ENCODE results near the gene PRKX. TPM values are rescaled to one million over a fixed set of nuclear protein-coding genes. Genes with fewer than 3 reads are reported as not detected.
"Not testable (repeated sequence)": the region's sequence is repeated elsewhere in the genome, so short reads cannot be mapped to it uniquely, and the experiment has no call there.

The PRKX gene
- 10 to 100 TPM in 2 of 6 experiments, 1 to 10 TPM in 4; 8.2 to 12.2 (median 9.3) TPM for total RNA-seq (2021; fragmentation: NEBNext Ultra II Directional; extraction: Animal tissue kit (Norgen Biotek cat#: 25700))
- long read RNA-seq, partial matches to known transcripts = 1 of 1 reads
- long read RNA-seq, other reads (novel, unspliced or antisense) = 0 of 1 reads

- H3K27me3 Mint-ChIP-seq (ENCODE audit: insufficient read depth) = peaks cover 1% of the 10 kb centered on the region; the same call in 1 of the 2 replicates
- H3K36me3 Mint-ChIP-seq (ENCODE audit: low read depth) = no peaks in the 10 kb centered on the region
- H3K9me3 Mint-ChIP-seq = no peaks in the 10 kb centered on the region
- no peak for TF ChIP-seq CTCF (IDR thresholded peaks at IDR 0.05)
- H3K4me1 Mint-ChIP-seq (ENCODE audit: low read depth) = peaks cover 11% of the 10 kb centered on the region
- DNase-seq = peak; percentile 15
- no peak within 1 kb of the TSS; the same call in 1 of the 2 replicates for H3K27ac Mint-ChIP-seq
- H3K4me3 Mint-ChIP-seq = peak within 1 kb of the TSS; percentile 96
Measured at GRCh38 chrX:3713225-3713936, at the start of gene PRKX. TSS of gene PRKX (minus strand) at chrX:3713649. CDS start at chrX:3713253, 396 bp downstream.

GRCh38 chrX:3763111-3763510 lies 49.7 kb upstream of the PRKX start:
- no peaks in the 10 kb centered on the region for H3K4me1 Mint-ChIP-seq (ENCODE audit: low read depth)
- no peak overlapping the region for H3K4me3 Mint-ChIP-seq
- no peaks in the 10 kb centered on the region for H3K36me3 Mint-ChIP-seq (ENCODE audit: low read depth)
- H3K27me3 Mint-ChIP-seq (ENCODE audit: insufficient read depth) = peaks cover 6% of the 10 kb centered on the region; the same call in 1 of the 2 replicates
- no peak for DNase-seq
- H3K27ac Mint-ChIP-seq = no peak overlapping the region
- no peak for TF ChIP-seq CTCF (IDR thresholded peaks at IDR 0.05)
- H3K9me3 Mint-ChIP-seq = no peaks in the 10 kb centered on the region

GRCh38 chrX:3757510-3758025 lies 44.1 kb upstream of the PRKX start:
- no peaks in the 10 kb centered on the region for H3K36me3 Mint-ChIP-seq (ENCODE audit: low read depth)
- TF ChIP-seq CTCF (IDR thresholded peaks at IDR 0.05) = no peak
- no peaks in the 10 kb centered on the region for H3K4me1 Mint-ChIP-seq (ENCODE audit: low read depth)
- H3K27ac Mint-ChIP-seq = no peak overlapping the region
- no peak overlapping the region for H3K4me3 Mint-ChIP-seq
- peaks cover 4% of the 10 kb centered on the region for H3K27me3 Mint-ChIP-seq (ENCODE audit: insufficient read depth)
- DNase-seq = no peak
- no peaks in the 10 kb centered on the region for H3K9me3 Mint-ChIP-seq

GRCh38 chrX:3748052-3748559 lies 34.7 kb upstream of the PRKX start:
- TF ChIP-seq CTCF (IDR thresholded peaks at IDR 0.05) = no peak
- peaks cover 7% of the 10 kb centered on the region for H3K27me3 Mint-ChIP-seq (ENCODE audit: insufficient read depth)
- no peak for DNase-seq
- H3K27ac Mint-ChIP-seq = no peak overlapping the region
- no peaks in the 10 kb centered on the region for H3K4me1 Mint-ChIP-seq (ENCODE audit: low read depth)
- H3K36me3 Mint-ChIP-seq (ENCODE audit: low read depth) = no peaks in the 10 kb centered on the region
- H3K4me3 Mint-ChIP-seq = no peak overlapping the region
- no peaks in the 10 kb centered on the region for H3K9me3 Mint-ChIP-seq

- no peak for TF ChIP-seq CTCF (IDR thresholded peaks at IDR 0.05)
- Mint-ChIP-seq H3K36me3 (ENCODE audit: low read depth) (no peaks in the 10 kb centered on the region), H3K27ac (no peak overlapping the region), H3K4me3 (no peak overlapping the region), H3K9me3 (peaks cover 6% of the 10 kb centered on the region; the same call in 1 of the 2 replicates), H3K27me3 (ENCODE audit: insufficient read depth) (peaks cover 5% of the 10 kb centered on the region), H3K4me1 (ENCODE audit: low read depth) (no peaks in the 10 kb centered on the region)
- DNase-seq = no peak
Measured at GRCh38 chrX:3743801-3744439, 30.5 kb upstream of the PRKX start.

GRCh38 chrX:3740946-3741345 lies 27.5 kb upstream of the PRKX start:
- DNase-seq; H3K27me3 Mint-ChIP-seq (ENCODE audit: insufficient read depth); H3K9me3 Mint-ChIP-seq; H3K4me3 Mint-ChIP-seq; H3K27ac Mint-ChIP-seq; H3K4me1 Mint-ChIP-seq (ENCODE audit: low read depth); H3K36me3 Mint-ChIP-seq (ENCODE audit: low read depth): not testable (repeated sequence)

Measured in HFFc6 (cell line).